IPS-20b (cell line): ENCODE measurements around the gene KIF5C.
"Not testable (repeated sequence)": the region's sequence is repeated elsewhere in the genome, so short reads cannot be mapped to it uniquely, and the experiment has no call there.

Source experiments
- H3K27ac ChIP-seq: one replicate; pipeline ENCODE4 v1.5.1; 2013; ENCODE audit warnings: low read length
- H3K27me3 ChIP-seq: 2 replicates; pipeline ENCODE4 v1.6.1; 2013; ENCODE audit warnings: mild to moderate bottlenecking, low read length, inconsistent platforms; ENCODE audit not compliant: insufficient read depth
- H3K36me3 ChIP-seq: 2 replicates; pipeline ENCODE4 v1.6.1; 2013; ENCODE audit warnings: low read depth, mild to moderate bottlenecking, inconsistent platforms, low read length, moderate library complexity; ENCODE audit not compliant: insufficient read depth
- H3K4me1 ChIP-seq: 2 replicates; pipeline ENCODE4 v1.6.1; 2013; ENCODE audit warnings: mild to moderate bottlenecking, control low read depth, inconsistent platforms, low read length, moderate library complexity; ENCODE audit not compliant: insufficient read depth
- H3K4me3 ChIP-seq: 2 replicates; pipeline ENCODE4 v1.5.1; 2013; ENCODE audit warnings: mild to moderate bottlenecking, low read length, inconsistent platforms
- H3K9ac ChIP-seq: 2 replicates; pipeline ENCODE4 v1.6.1; 2013; ENCODE audit warnings: low read depth, mild to moderate bottlenecking, inconsistent platforms, low read length, moderate library complexity
- H3K9me3 ChIP-seq: 2 replicates; pipeline ENCODE4 v1.6.1; 2013; ENCODE audit warnings: mild to moderate bottlenecking, low read depth, low read length, inconsistent platforms; ENCODE audit not compliant: insufficient read depth

The KIF5C gene

DNA sequence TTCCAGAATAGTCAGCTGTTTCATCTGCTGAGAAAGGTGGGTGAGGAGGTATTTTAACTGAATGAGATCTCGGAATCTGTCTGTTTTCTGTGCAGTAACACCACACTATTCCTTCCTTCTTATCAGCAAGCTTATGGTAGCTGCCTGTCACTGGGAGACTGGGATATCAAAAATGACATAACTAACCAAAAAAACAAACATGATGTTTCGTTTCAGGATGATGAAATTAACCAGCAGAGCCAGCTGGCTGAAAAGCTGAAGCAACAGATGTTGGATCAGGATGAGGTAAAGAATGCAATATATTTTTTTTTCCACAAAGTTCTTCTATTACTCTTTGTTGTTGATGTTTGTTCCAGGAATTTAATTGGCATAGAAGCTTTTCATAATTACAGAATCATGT is 103.7 kb downstream of the KIF5C start:
- H3K36me3 ChIP-seq = peaks cover 49% of the 10 kb centered on the region
- H3K4me3 ChIP-seq = no peak overlapping the region
- no peaks in the 10 kb centered on the region for H3K9me3 ChIP-seq
- no peak overlapping the region for H3K27ac ChIP-seq
- H3K9ac ChIP-seq = no peak overlapping the region
- no peaks in the 10 kb centered on the region for H3K27me3 ChIP-seq
- peaks cover 20% of the 10 kb centered on the region; the same call in 1 of the 2 replicates for H3K4me1 ChIP-seq

- no peaks in the 10 kb centered on the region for H3K27me3 ChIP-seq
- no peak overlapping the region for H3K27ac ChIP-seq
- peaks cover 15% of the 10 kb centered on the region; the same call in 1 of the 2 replicates for H3K4me1 ChIP-seq
- no peak overlapping the region for H3K9ac ChIP-seq
- peaks cover 53% of the 10 kb centered on the region for H3K36me3 ChIP-seq
- H3K4me3 ChIP-seq = no peak overlapping the region
- H3K9me3 ChIP-seq = no peaks in the 10 kb centered on the region
Measured at GRCh38 chr2:148979164-148979918, 104.3 kb downstream of the KIF5C start.

DNA sequence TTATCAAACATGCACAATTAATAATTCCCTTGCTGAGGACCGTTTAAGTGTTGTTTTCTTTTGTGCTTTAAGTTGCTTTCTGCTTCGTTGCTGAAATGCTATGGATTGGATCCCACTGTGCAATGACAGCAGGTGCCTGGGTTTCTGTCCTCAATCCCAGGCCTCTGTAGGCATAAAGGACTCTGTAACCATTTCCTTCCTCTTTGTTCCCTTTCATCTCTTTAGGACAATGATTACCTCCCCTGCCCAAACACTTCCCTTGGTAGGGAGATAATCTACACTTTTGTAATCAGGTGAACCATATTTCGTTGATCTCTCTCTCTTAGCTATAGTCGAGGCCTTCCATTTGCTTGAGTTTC is 104.9 kb downstream of the KIF5C start:
- no peak overlapping the region for H3K9ac ChIP-seq
- H3K27me3 ChIP-seq = no peaks in the 10 kb centered on the region
- peaks cover 56% of the 10 kb centered on the region for H3K36me3 ChIP-seq
- no peak overlapping the region for H3K4me3 ChIP-seq
- no peak overlapping the region for H3K27ac ChIP-seq
- peaks cover 10% of the 10 kb centered on the region; the same call in 1 of the 2 replicates for H3K4me1 ChIP-seq
- no peaks in the 10 kb centered on the region for H3K9me3 ChIP-seq

GRCh38 chr2:148980496-148980895 is 105.5 kb downstream of the KIF5C start:
- not testable (repeated sequence) for H3K4me1 ChIP-seq, H3K27ac ChIP-seq, H3K27me3 ChIP-seq, H3K9me3 ChIP-seq, H3K9ac ChIP-seq, H3K4me3 ChIP-seq
- peaks cover 59% of the 10 kb centered on the region for H3K36me3 ChIP-seq

- H3K9me3 ChIP-seq = no peaks in the 10 kb centered on the region
- no peak overlapping the region for H3K9ac ChIP-seq
- H3K36me3 ChIP-seq = peaks cover 65% of the 10 kb centered on the region
- H3K4me1 ChIP-seq = peaks cover 9% of the 10 kb centered on the region; the same call in 1 of the 2 replicates
- H3K27me3 ChIP-seq = no peaks in the 10 kb centered on the region
- no peak overlapping the region for H3K27ac ChIP-seq
- H3K4me3 ChIP-seq = no peak overlapping the region
Measured at GRCh38 chr2:148981324-148981723, 106.3 kb downstream of the KIF5C start.

- Histone ChIP-seq H3K4me1 (peaks cover 9% of the 10 kb centered on the region; the same call in 1 of the 2 replicates), H3K36me3 (peaks cover 69% of the 10 kb centered on the region), H3K9ac (no peak overlapping the region), H3K27me3 (no peaks in the 10 kb centered on the region), H3K4me3 (no peak overlapping the region), H3K27ac (no peak overlapping the region), H3K9me3 (no peaks in the 10 kb centered on the region)
Measured at GRCh38 chr2:148981781-148982180, 106.8 kb downstream of the KIF5C start.

DNA sequence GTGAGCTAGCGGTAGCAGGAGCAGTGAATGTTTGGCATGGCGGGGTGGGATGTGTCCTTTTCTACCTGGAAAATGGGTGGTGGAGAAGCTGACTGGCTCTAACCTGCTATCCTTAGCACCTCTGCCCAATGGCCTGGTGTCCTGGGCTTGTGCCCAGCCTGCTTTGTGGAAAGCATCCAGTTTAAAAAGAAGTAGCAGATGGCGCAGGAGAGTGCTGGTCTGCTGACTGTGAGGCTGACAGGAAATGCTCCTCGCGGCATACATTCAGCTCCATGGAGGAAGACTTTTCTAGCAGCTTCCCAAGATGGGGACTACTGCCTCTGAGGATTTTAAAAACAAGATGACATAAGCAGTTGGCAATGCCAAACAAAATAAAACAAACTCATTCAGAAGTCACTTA is 107.3 kb downstream of the KIF5C start:
- peaks cover 74% of the 10 kb centered on the region for H3K36me3 ChIP-seq
- H3K27me3 ChIP-seq = no peaks in the 10 kb centered on the region
- H3K9ac ChIP-seq = no peak overlapping the region
- H3K4me3 ChIP-seq = no peak overlapping the region
- peaks cover 9% of the 10 kb centered on the region; the same call in 1 of the 2 replicates for H3K4me1 ChIP-seq
- H3K27ac ChIP-seq = no peak overlapping the region
- H3K9me3 ChIP-seq = no peaks in the 10 kb centered on the region

GRCh38 chr2:148983896-148984295 is 108.9 kb downstream of the KIF5C start:
- Histone ChIP-seq H3K4me3 (no peak overlapping the region), H3K9ac (no peak overlapping the region), H3K9me3 (no peaks in the 10 kb centered on the region), H3K4me1 (peaks cover 9% of the 10 kb centered on the region; the same call in 1 of the 2 replicates), H3K27ac (no peak overlapping the region), H3K36me3 (peaks cover 77% of the 10 kb centered on the region), H3K27me3 (no peaks in the 10 kb centered on the region)

DNA sequence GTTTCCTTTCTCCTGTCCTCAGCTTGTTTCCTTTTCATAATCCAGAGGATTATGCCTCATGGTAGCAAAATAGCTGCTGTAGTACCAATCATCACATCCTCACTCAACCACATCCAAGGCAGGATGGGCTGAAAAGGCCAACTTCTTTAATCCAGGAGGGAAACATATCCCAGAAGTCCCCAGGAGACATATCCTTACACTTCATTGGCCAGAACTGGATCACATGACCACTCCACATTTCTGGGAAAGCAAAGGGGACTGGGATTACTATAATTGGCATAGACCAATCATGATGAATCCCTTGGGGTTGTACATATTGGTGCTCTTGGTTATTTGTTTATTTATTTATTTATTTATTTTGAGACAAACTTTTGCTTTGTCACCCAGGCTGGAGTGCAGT is 109.4 kb downstream of the KIF5C start:
- H3K27ac ChIP-seq = no peak overlapping the region
- no peak overlapping the region for H3K4me3 ChIP-seq
- H3K27me3 ChIP-seq = no peaks in the 10 kb centered on the region
- no peak overlapping the region for H3K9ac ChIP-seq
- H3K4me1 ChIP-seq = peaks cover 8% of the 10 kb centered on the region; the same call in 1 of the 2 replicates
- no peaks in the 10 kb centered on the region for H3K9me3 ChIP-seq
- peaks cover 71% of the 10 kb centered on the region for H3K36me3 ChIP-seq

- no peaks in the 10 kb centered on the region for H3K27me3 ChIP-seq
- no peak overlapping the region for H3K4me3 ChIP-seq
- peaks cover 76% of the 10 kb centered on the region for H3K36me3 ChIP-seq
- no peaks in the 10 kb centered on the region for H3K4me1 ChIP-seq
- H3K9ac ChIP-seq = no peak overlapping the region
- H3K27ac ChIP-seq = no peak overlapping the region
- H3K9me3 ChIP-seq = no peaks in the 10 kb centered on the region
Measured at GRCh38 chr2:148987286-148987685, 112.3 kb downstream of the KIF5C start.

DNA sequence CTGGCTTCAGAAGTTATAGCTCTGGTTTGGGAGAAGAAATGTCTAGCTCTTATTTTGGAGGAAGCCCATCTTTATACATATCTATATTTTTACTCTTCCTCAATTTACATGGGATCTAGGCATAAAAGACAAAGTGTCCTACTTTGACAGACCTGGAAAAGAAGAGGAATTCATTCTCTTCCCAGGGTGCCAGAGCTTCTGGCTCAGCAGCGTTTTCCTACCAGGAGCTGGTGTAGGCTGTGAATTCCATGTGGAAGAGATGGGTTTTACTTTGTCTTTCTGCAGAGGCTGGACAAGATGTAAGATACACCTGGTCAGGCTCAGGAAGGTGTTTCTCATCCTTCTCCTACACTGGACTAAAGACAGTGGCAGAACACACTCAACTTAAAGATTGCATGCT is 113.3 kb downstream of the KIF5C start:
- Histone ChIP-seq H3K36me3 (peaks cover 75% of the 10 kb centered on the region), H3K27ac (no peak overlapping the region), H3K4me3 (no peak overlapping the region), H3K4me1 (no peaks in the 10 kb centered on the region), H3K9ac (no peak overlapping the region), H3K9me3 (no peaks in the 10 kb centered on the region), H3K27me3 (no peaks in the 10 kb centered on the region)

DNA sequence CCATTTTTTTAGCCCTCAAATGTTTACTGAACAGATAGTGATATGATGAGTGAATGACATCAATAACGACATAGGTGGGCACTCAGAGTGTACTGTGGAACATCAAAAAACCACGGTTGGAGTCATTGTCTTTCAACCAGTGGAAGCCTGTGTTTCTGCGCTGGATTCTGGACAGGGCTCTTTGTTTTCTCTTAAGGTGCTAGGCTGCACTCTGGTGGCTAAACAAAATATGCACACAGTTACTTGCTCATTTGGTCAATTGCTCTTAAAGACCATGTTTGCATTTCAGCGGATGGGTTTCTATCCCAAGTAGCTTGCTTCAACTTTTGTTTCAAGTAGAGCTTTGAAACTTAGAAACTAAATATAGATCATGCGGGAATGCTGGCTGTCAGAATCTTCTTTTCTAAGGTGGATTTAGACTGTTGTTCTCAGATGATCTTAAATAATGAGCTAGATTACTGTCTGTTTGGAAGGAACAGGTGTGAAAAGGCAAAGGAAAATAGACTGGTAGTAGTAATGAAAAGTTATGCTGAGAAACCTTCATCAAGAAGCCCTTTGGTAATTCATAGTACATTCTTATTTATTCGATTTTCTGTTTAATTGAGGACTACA is 115.0 kb downstream of the KIF5C start:
- H3K27ac ChIP-seq = no peak overlapping the region
- H3K9ac ChIP-seq = no peak overlapping the region
- no peak overlapping the region for H3K4me3 ChIP-seq
- H3K4me1 ChIP-seq = no peaks in the 10 kb centered on the region
- H3K27me3 ChIP-seq = no peaks in the 10 kb centered on the region
- no peaks in the 10 kb centered on the region for H3K9me3 ChIP-seq
- H3K36me3 ChIP-seq = peaks cover 77% of the 10 kb centered on the region
